ENCODE measurements around the gene MIER2.

- TF ChIP-seq POLR2AphosphoS5 (IDR thresholded peaks at IDR 0.05; ENCODE audit: low read depth, low read length) (no peak), TAF1 (IDR thresholded peaks at IDR 0.05; ENCODE audit: borderline replicate concordance, insufficient read depth, low read length) (no peak), FOXP2 (optimal IDR thresholded peaks at IDR 0.05; ENCODE audit: borderline replicate concordance, extremely low read depth, extremely low read length, insufficient read depth) (peak; percentile 61)
These were observed 27.8 kb upstream of the MIER2 start for GRCh38 chr19:372306-372890.

All from PFSK-1 (cell line).